ENCODE data around the gene EPN2. TPM values are rescaled to one million over a fixed set of nuclear protein-coding genes. Genes with fewer than 3 reads are reported as not detected.

The EPN2 gene
- total and polyA plus RNA-seq, 9 donors, result 21.6 to 68.9 (median 52.7) TPM

DNA sequence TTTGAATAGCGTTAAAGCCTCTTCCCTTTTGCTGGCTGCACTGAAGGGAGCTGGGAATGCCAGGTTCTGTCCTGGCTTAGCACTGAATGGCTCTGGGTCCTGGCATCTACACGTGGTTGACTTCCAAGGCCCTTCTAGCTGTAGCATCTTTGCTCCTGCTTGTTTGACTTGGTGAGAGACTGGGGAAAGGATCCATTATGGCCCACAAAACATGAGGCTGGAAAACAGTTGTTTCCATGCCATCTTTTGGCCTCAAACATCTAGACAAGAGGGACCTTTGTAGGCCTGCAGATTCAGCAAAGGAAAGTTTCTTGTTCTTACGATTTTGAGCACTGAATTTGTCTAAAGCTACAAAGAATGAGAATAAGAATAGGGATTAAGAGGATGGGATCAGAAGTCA is 32.5 kb downstream of the EPN2 start:
- Histone ChIP-seq H3K36me3 (no peaks in the 10 kb centered on the region), H3K4me1 (ENCODE audit: insufficient read depth) (peaks cover 9% of the 10 kb centered on the region), H3K27me3 (no peaks in the 10 kb centered on the region), H3K27ac (no peak overlapping the region), H3K9me3 (no peaks in the 10 kb centered on the region), H3K4me3 (no peak overlapping the region)
- whole genome bisulfite sequencing, 3 donors, result 63 to 78% (median 73%) methylated on average over 3 of the region's 3 CpGs
- intact Hi-C loops (cut with DNase I), result no loop called here
- no peak for DNase-seq
- TF ChIP-seq EP300 (IDR thresholded peaks at IDR 0.05) (no peak), POLR2A (IDR thresholded peaks at IDR 0.05) (no peak)
- TF ChIP-seq, protein P1, sequence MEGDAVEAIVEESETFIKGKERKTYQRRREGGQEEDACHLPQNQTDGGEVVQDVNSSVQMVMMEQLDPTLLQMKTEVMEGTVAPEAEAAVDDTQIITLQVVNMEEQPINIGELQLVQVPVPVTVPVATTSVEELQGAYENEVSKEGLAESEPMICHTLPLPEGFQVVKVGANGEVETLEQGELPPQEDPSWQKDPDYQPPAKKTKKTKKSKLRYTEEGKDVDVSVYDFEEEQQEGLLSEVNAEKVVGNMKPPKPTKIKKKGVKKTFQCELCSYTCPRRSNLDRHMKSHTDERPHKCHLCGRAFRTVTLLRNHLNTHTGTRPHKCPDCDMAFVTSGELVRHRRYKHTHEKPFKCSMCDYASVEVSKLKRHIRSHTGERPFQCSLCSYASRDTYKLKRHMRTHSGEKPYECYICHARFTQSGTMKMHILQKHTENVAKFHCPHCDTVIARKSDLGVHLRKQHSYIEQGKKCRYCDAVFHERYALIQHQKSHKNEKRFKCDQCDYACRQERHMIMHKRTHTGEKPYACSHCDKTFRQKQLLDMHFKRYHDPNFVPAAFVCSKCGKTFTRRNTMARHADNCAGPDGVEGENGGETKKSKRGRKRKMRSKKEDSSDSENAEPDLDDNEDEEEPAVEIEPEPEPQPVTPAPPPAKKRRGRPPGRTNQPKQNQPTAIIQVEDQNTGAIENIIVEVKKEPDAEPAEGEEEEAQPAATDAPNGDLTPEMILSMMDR (IDR thresholded peaks at IDR 0.05), result no peak

DNA sequence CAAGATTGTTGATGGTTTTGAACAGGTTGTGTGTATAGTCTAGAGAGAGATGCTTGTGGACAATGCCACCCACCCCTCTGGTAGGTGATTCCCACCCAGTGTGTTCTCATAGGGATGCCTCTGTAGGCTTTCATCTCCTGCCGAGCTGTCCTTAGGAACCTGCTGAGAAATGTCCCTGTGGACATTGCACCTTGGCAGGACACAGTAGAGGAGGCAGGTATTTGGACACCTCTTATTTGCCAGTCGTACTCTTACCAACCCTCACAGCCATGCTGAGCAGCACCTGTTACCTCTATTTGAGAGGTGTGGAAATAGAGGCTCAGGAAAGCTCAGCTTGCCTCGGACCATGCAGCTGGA is 33.2 kb downstream of the EPN2 start:
- no peaks in the 10 kb centered on the region for H3K36me3 ChIP-seq
- no peak for DNase-seq
- H3K4me3 ChIP-seq, result no peak overlapping the region
- H3K27me3 ChIP-seq, result no peaks in the 10 kb centered on the region
- intact Hi-C loops (cut with DNase I), result no loop called here
- H3K4me1 ChIP-seq (ENCODE audit: insufficient read depth), result peaks cover 4% of the 10 kb centered on the region
- TF ChIP-seq EP300 (IDR thresholded peaks at IDR 0.05), result no peak
- TF ChIP-seq, protein P1 (IDR thresholded peaks at IDR 0.05), result no peak
- TF ChIP-seq POLR2A (IDR thresholded peaks at IDR 0.05), result no peak
- 86 to 92% (median 90%) methylated on average over 3 of the region's 3 CpGs for WGBS, 3 donors
- H3K9me3 ChIP-seq, result no peaks in the 10 kb centered on the region
- H3K27ac ChIP-seq, result no peak overlapping the region

- no peaks in the 10 kb centered on the region for H3K27me3 ChIP-seq
- peaks cover 4% of the 10 kb centered on the region for H3K4me1 ChIP-seq (ENCODE audit: insufficient read depth)
- no peak overlapping the region for H3K4me3 ChIP-seq
- DNase-seq, result no peak
- intact Hi-C loops (cut with DNase I), result no loop called here
- no peaks in the 10 kb centered on the region for H3K36me3 ChIP-seq
- H3K9me3 ChIP-seq, result no peaks in the 10 kb centered on the region
- no peak for TF ChIP-seq POLR2A (IDR thresholded peaks at IDR 0.05)
- TF ChIP-seq, protein P1 (IDR thresholded peaks at IDR 0.05), result no peak
- no peak for TF ChIP-seq EP300 (IDR thresholded peaks at IDR 0.05)
- 83 to 91% (median 85%) methylated on average over 13 of the region's 13 CpGs for WGBS, 3 donors
- no peak overlapping the region for H3K27ac ChIP-seq
These were observed 33.8 kb downstream of the EPN2 start for GRCh38 chr17:19270704-19271611.

- Histone ChIP-seq H3K27ac (no peak overlapping the region), H3K4me3 (no peak overlapping the region), H3K27me3 (no peaks in the 10 kb centered on the region), H3K9me3 (no peaks in the 10 kb centered on the region), H3K36me3 (no peaks in the 10 kb centered on the region), H3K4me1 (ENCODE audit: insufficient read depth) (peaks cover 4% of the 10 kb centered on the region)
- TF ChIP-seq EP300 (IDR thresholded peaks at IDR 0.05), result no peak
- TF ChIP-seq, protein P1 (IDR thresholded peaks at IDR 0.05), result no peak
- no peak for TF ChIP-seq POLR2A (IDR thresholded peaks at IDR 0.05)
- intact Hi-C loops (cut with DNase I), result no loop called here
- DNase-seq, result no peak
- 72 to 90% (median 83%) methylated on average over 10 of the region's 10 CpGs for WGBS, 3 donors
These were observed 34.7 kb downstream of the EPN2 start for GRCh38 chr17:19271780-19272357.
